DOHH2 (cell line): ENCODE measurements around the gene CREB3L2.

ENCODE experiments used
- EZH2phosphoT487 ChIP-seq: fragments of 200-600 bp; sonication (generic); IDR thresholded peaks from 2 replicates; pipeline ENCODE4 v1.6.1; 2017; ENCODE audit warnings: borderline replicate concordance, mild to moderate bottlenecking, antibody characterized with exemption, low read length, moderate library complexity, mixed read lengths
- TF ChIP-seq, protein P1 (sequence below): fragments of 200-600 bp; sonication (generic); IDR thresholded peaks from one replicate; pipeline ENCODE4 v1.5.1; 2014; ENCODE audit warnings: antibody characterized with exemption, mild to moderate bottlenecking, low read depth, low read length; ENCODE audit not compliant: poor library complexity, severe bottlenecking

DNA sequence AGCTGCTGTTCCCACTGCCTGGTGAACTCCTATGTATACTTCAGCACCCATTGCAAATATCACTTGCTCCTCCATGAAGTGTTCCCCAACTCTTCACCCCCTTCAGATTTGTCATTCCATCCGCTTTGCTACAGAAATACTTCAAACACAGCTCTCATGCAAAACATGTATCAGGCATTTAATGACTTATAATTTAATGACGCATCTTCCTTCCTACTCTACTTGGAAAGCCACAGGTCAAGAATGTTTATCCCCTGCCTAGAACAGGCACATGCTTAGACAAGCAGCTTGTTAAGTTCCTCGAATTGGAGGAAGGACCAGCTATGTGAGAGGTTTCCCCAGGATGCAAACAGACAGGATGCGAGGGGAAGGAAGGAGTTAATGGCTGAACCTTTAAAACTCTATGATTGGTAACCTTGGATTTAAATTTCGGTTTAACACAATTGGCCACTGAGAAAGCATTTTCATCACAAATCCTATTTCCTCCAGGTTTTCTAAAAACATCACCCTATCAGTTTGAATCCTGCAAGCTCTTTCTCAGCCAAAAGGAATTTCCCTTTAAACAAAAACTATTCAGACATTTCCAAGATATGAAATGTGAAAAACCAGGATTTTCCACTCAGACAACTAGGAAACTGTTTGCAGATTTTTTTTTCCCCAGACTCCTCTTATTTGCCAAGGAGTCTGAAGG lies 11.5 kb downstream of the CREB3L2 start:
- TF ChIP-seq, protein P1, sequence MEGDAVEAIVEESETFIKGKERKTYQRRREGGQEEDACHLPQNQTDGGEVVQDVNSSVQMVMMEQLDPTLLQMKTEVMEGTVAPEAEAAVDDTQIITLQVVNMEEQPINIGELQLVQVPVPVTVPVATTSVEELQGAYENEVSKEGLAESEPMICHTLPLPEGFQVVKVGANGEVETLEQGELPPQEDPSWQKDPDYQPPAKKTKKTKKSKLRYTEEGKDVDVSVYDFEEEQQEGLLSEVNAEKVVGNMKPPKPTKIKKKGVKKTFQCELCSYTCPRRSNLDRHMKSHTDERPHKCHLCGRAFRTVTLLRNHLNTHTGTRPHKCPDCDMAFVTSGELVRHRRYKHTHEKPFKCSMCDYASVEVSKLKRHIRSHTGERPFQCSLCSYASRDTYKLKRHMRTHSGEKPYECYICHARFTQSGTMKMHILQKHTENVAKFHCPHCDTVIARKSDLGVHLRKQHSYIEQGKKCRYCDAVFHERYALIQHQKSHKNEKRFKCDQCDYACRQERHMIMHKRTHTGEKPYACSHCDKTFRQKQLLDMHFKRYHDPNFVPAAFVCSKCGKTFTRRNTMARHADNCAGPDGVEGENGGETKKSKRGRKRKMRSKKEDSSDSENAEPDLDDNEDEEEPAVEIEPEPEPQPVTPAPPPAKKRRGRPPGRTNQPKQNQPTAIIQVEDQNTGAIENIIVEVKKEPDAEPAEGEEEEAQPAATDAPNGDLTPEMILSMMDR = no peak
- TF ChIP-seq EZH2phosphoT487 = no peak
